ENCODE results near the gene STAC.

The STAC gene

DNA sequence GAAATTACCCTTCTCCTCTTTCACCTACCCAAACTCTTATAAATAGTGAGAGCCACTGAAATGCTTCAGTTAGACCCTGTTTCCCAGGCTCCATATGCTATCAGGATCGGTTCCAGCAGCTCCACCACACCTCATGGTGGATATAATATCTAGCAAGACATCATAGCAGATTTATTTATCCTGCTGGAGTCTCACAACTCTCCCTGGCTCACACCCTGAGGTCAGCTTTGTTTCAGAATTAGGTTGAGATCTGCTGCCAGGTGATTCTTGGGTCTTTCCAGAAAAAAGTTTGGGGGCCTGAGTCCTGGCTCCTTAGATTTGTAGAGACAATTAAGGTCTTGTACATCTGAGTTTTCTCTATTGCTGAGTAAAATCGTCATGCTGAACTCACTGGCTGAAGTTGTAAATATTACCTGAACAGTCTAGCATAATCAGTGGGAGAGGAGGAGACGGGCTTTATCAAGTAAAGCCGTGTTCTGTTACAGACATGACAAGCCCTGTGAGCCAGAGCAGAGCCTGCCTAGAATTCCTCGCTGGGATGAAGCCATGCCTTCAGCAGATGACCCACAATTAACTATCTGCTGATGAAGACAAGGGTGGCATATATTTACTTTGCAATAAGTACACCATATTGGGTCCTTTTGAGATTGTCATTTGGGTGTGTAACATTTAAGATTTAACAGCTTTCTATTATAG lies 131.6 kb downstream of the STAC start:
- no peak overlapping the region for H3K27ac ChIP-seq
- H3K4me3 ChIP-seq: no peak overlapping the region
- H4K20me1 ChIP-seq: no peaks in the 10 kb centered on the region
- no peak overlapping the region for H3K4me2 ChIP-seq
- H3K4me1 ChIP-seq: no peaks in the 10 kb centered on the region
- no peaks in the 10 kb centered on the region for H3K27me3 ChIP-seq
- H3K36me3 ChIP-seq: peaks cover 0 to 9% (median 0%) of the 10 kb centered on the region in 11 experiments; a peak in 1 of 22 replicates
- peaks cover 0 to 24% (median 11%) of the 10 kb centered on the region in 11 experiments; a peak in 11 of 22 replicates for H3K9me3 ChIP-seq (replicated peaks in 1 of 11)
- TF ChIP-seq Cebpa-rat (IDR thresholded peaks at IDR 0.05): no peak
- no peak overlapping the region for H3K9ac ChIP-seq

DNA sequence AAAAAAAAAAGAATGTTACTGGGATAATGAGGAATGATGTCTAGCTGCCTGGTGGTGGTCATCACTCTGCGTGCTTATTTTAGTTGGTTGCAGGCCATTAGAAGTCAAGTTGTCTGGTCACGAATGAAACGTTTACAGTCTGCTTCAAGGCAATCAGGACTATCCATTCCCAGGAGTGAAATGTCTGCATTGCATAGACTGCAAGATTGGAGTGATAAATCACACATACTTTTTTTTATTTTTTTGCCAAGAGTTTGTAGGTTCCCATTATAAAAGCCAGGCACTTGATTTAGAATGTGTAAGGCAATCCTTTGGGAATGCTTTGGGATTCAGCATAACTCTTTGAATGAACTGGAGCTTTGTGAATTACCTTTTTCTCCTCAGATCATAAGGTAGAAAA lies 132.3 kb downstream of the STAC start:
- no peak overlapping the region for H3K9ac ChIP-seq
- H3K27me3 ChIP-seq: no peaks in the 10 kb centered on the region
- no peak overlapping the region for H3K4me3 ChIP-seq
- no peak overlapping the region for H3K4me2 ChIP-seq
- H4K20me1 ChIP-seq: no peaks in the 10 kb centered on the region
- no peak overlapping the region for H3K27ac ChIP-seq
- H3K9me3 ChIP-seq (replicated peaks in 1 of 11): peaks cover 0 to 24% (median 11%) of the 10 kb centered on the region in 11 experiments; a peak in 11 of 22 replicates
- H3K4me1 ChIP-seq: no peaks in the 10 kb centered on the region
- peaks cover 0 to 9% (median 0%) of the 10 kb centered on the region in 11 experiments; a peak in 1 of 22 replicates for H3K36me3 ChIP-seq
- TF ChIP-seq Cebpa-rat (IDR thresholded peaks at IDR 0.05): no peak

DNA sequence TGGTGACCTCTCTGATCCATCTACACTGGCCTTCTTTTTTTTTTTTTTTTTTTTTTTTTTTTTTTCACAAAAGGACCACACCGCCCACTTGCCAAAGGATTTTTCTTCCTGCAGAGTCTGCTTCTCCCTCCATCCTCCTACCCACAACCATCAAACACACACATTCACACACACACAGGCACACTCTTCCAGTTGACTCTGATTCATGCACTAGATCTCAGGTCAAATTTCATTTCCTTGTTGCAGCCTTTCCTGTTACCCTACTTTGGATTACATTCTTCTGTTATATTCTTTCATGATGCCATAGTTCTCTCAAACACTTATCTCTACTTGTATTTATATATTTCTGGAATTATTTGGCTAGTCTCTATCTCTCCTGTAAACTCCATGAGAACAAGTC lies 133.9 kb downstream of the STAC start:
- no peak for TF ChIP-seq Cebpa-rat (IDR thresholded peaks at IDR 0.05)
- Histone ChIP-seq H3K27ac (no peak overlapping the region), H3K27me3 (no peaks in the 10 kb centered on the region)

DNA sequence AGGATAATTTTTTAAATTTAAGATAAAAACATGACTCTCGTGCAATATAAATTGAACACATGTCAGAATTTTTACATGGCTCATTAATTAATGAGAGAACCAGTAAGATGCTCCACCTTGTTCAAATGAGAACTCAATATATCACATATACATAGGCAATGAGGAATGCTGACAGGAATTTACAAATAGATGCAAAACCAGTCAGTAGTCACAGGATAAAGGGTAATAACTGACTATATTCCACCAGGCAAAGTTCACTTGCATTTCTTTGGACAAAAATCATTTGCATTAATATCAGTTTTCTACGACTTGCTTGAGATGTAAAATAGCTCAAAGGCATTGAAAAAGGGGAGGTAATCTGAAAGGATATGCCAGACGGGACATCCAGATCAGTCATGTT lies 139.4 kb downstream of the STAC start:
- Histone ChIP-seq H3K9ac (no peak overlapping the region), H3K9me3 (replicated peaks in 1 of 11) (no peaks in the 10 kb centered on the region), H3K4me1 (no peaks in the 10 kb centered on the region), H3K36me3 (no peaks in the 10 kb centered on the region), H3K27me3 (no peaks in the 10 kb centered on the region), H3K4me3 (no peak overlapping the region), H4K20me1 (no peaks in the 10 kb centered on the region), H3K27ac (no peak overlapping the region), H3K4me2 (no peak overlapping the region)
- no peak for TF ChIP-seq Cebpa-rat (IDR thresholded peaks at IDR 0.05)

More for the DNA sequence above, 133.9 kb downstream of the STAC start:
- Histone ChIP-seq H3K4me3 (no peak overlapping the region), H3K9ac (no peak overlapping the region), H3K4me2 (no peak overlapping the region), H4K20me1 (no peaks in the 10 kb centered on the region), H3K4me1 (no peaks in the 10 kb centered on the region), H3K9me3 (replicated peaks in 1 of 11) (peaks cover 0 to 12% (median 6%) of the 10 kb centered on the region in 11 experiments; a peak in 8 of 22 replicates), H3K36me3 (0 out of 22 replicates have a peak, but pooled peaks cover 0 to 2% (median 0%) of the 10 kb centered on the region in 11 experiments)

DNA sequence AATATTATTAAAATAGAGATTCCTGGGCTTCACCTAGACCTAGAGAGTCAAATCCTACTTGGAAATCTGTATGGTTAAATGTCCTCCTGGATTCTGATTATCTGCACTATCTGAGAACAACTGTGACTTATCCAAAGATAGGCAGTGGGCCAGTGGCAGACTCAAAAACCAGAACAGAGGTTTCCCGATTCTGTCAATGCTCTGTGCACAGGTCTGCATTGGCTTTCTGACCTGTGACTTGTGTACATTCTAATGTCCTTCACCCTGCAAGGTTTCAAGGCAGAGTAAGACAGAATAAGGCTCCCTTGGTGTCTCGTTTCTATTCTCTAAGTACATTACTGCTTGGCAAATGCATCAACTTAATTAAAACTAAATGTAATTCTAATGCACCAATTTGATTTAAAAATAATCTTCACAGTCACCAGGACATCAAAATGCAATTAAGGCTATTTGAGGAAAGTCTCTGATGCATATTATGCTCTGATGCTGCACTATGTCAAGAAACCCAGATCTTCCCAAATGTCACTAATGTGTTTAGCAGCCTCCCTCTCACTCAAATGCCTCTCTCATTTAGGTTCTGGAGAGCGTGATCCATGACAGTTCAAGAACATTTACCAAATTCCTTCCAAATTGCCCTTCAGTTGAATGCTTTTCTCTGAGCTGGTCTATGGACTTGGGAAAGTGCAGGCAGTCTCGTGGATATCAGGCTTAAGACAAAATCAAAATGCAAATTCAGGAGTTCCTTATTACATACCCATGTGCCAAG lies 140.1 kb downstream of the STAC start:
- H3K4me2 ChIP-seq: no peak overlapping the region
- H4K20me1 ChIP-seq: no peaks in the 10 kb centered on the region
- no peaks in the 10 kb centered on the region for H3K27me3 ChIP-seq
- H3K4me3 ChIP-seq: no peak overlapping the region
- no peaks in the 10 kb centered on the region for H3K36me3 ChIP-seq
- no peak for TF ChIP-seq Cebpa-rat (IDR thresholded peaks at IDR 0.05)
- no peak overlapping the region for H3K9ac ChIP-seq
- H3K4me1 ChIP-seq: no peaks in the 10 kb centered on the region
- no peaks in the 10 kb centered on the region for H3K9me3 ChIP-seq (replicated peaks in 1 of 11)
- H3K27ac ChIP-seq: no peak overlapping the region

DNA sequence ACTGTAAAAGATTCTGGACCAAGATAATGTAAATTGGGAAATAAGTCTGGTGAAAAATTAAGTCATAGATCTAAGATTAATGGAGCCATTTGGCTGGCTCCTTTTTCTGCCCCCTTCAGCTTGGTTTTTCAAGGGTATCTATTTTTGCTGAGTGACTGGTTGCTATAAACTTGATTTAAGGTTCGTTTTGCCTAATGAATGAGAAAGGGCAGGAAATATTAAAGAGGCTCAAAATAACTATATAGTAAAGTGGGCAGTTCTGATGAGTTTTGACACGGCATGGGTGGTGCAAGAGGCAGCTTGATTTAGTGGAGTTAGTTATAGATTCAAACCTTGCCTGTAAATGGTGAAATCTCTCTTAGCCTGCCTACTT lies 140.7 kb downstream of the STAC start:
- Histone ChIP-seq H3K27ac (no peak overlapping the region), H4K20me1 (no peaks in the 10 kb centered on the region), H3K27me3 (no peaks in the 10 kb centered on the region), H3K36me3 (no peaks in the 10 kb centered on the region), H3K4me1 (no peaks in the 10 kb centered on the region), H3K4me2 (no peak overlapping the region), H3K9me3 (replicated peaks in 1 of 11) (no peaks in the 10 kb centered on the region), H3K4me3 (no peak overlapping the region), H3K9ac (no peak overlapping the region)
- TF ChIP-seq Cebpa-rat (IDR thresholded peaks at IDR 0.05): no peak

DNA sequence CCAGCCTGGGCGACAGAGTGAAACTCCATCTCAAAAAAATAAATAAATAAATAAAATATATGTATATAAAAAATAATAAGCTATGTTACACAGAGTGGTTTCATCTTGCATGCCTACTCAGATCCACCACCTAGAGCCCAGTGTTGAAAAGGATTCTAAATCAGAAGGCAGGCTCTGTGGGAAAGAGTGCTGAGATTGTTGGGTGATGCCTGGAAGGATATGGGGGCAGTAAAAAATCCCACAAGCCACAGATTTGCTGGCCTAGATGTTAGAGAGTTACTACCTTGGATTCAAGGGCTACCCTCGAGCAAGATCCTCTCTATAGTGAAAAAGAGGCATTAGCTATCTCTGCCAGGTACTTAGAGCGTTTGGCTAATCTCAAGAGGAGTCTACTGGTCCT lies 144.3 kb downstream of the STAC start:
- no peak for TF ChIP-seq Cebpa-rat (IDR thresholded peaks at IDR 0.05)
- Histone ChIP-seq H3K4me2 (no peak overlapping the region), H3K9ac (no peak overlapping the region), H4K20me1 (no peaks in the 10 kb centered on the region), H3K36me3 (no peaks in the 10 kb centered on the region), H3K4me3 (no peak overlapping the region), H3K27me3 (no peaks in the 10 kb centered on the region), H3K27ac (no peak overlapping the region), H3K9me3 (replicated peaks in 1 of 11) (no peaks in the 10 kb centered on the region), H3K4me1 (no peaks in the 10 kb centered on the region)

DNA sequence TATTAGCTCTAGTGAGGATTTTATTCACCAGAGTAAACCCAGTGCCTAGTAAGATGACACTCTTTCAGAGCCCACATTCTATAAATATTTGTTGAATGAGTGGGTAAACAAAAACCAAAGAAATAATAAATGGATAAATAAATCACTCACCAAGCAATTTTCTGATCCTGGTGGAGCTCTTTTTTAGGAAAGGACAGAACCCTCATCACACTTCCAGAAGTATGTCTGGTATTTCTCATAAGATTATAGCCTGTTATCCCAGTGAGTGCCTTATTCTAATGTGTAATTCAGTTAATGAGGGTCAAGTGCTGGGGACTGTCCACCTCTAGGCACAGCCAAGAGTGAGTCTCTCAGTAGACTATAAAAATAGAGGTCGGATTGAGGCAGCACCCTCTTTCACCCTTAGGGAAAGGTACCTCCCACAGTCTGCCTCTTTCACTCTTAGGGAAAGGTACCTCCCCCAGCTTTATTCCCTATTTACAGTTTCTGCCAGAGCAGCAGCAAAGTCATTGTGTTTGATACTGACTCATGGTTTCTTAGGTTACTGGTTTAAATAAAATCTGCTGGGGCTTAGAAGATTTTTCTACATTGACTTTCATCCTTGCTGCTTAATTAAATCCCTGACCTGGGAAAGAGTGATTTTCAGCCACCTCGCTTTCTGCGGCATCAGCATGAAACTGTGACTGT lies 145.0 kb downstream of the STAC start:
- H3K9ac ChIP-seq: no peak overlapping the region
- H3K27me3 ChIP-seq: no peaks in the 10 kb centered on the region
- TF ChIP-seq Cebpa-rat (IDR thresholded peaks at IDR 0.05): no peak
- H3K27ac ChIP-seq: no peak overlapping the region
- H3K36me3 ChIP-seq: no peaks in the 10 kb centered on the region
- no peak overlapping the region for H3K4me2 ChIP-seq
- H4K20me1 ChIP-seq: no peaks in the 10 kb centered on the region
- H3K4me1 ChIP-seq: no peaks in the 10 kb centered on the region
- no peaks in the 10 kb centered on the region for H3K9me3 ChIP-seq (replicated peaks in 1 of 11)
- H3K4me3 ChIP-seq: no peak overlapping the region

DNA sequence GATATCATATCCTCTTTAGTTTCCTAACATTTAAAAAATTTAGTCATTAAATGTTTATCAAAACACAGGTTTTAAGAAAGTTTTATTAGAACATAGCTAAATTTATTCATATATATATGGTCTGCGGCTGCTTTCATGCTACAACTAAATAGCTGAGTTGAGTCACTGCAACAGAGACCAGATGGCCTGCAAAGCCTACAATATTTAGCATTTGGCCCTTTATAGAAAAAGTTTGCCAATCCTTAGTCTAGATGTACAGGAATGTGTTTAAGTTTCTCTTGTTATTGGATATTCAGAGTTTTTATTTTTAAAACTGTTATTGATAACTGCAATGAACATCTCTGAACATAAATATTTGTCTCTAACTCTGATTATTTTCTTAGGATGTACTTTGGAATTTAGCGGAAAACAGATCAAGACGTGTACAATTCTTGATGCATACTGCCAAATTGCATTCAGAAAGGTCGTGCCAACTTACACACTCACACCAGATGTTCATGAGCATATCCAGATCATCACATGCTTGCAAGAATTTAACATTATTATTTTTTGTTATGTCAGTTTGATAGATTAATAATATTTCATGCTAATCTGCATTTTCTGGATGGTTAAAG lies 157.9 kb downstream of the STAC start:
- no peaks in the 10 kb centered on the region for H3K27me3 ChIP-seq
- H3K9ac ChIP-seq: no peak overlapping the region
- no peaks in the 10 kb centered on the region for H3K4me1 ChIP-seq

More for the DNA sequence above, 157.9 kb downstream of the STAC start:
- Histone ChIP-seq H3K9me3 (replicated peaks in 1 of 11) (peaks cover 0 to 9% (median 5%) of the 10 kb centered on the region in 11 experiments; a peak in 10 of 22 replicates), H3K4me3 (no peak overlapping the region), H4K20me1 (no peaks in the 10 kb centered on the region), H3K4me2 (no peak overlapping the region), H3K27ac (no peak overlapping the region), H3K36me3 (no peaks in the 10 kb centered on the region)
- TF ChIP-seq Cebpa-rat (IDR thresholded peaks at IDR 0.05): no peak
